ENCODE data around the gene SLC6A5. TPM values are rescaled to one million over a fixed set of nuclear protein-coding genes. Genes with fewer than 3 reads are reported as not detected.
"Not testable (repeated sequence)": the region's sequence is repeated elsewhere in the genome, so short reads cannot be mapped to it uniquely, and the experiment has no call there.

Gene SLC6A5
- total RNA-seq, 2 donors from 2014 or later: not detected

DNA sequence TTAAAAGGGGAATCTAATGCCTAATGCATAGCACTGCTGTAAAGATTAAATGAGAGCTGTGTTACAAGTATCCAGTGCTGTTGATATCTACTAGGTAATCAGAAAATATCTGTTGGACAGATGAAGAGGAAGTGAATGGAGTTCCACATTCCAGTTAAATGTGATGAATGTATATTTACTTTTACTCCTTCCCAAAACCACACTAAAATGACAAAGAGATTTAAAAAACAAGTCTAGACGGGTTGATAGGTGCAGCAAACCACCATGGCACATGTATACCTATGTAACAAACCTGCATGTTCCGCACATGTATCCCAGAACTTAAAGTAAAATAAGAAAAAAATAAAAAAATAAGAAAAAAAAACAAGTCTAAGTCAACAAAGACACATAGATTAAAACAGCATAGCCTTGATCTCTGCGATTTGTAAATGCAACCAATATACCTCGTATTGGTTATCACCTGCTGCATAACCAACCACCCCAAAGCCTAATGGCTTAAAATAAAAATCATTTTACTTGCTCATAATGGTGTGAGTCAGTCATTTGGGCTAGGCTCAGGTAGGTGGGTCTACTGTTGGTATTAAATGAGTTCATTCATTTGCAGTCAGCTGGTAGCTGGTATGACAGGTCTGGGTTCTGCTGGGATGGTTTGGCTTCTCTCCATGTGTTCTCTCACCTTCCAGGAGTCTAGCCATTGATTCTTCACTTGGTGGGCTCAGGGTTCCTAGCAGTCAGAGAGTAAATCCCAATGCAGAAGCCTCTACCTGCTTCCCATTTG, 39.7 kb upstream of the SLC6A5 start:
- Histone ChIP-seq H3K9me3 (peaks cover 0 to 7% (median 0%) of the 10 kb centered on the region in 3 donors), H3K27me3 (no peaks in the 10 kb centered on the region), H3K27ac (no peak overlapping the region), H3K4me1 (no peaks in the 10 kb centered on the region), H3K36me3 (replicated peaks in 1 of 2; ENCODE audit: insufficient read depth in 1 of 2, low read depth in 2 of 2) (no peaks in the 10 kb centered on the region), H3K4me3 (no peak overlapping the region)
- intact Hi-C loops (cut with DNase I): no loop called here
- DNase-seq (no peak), ATAC-seq (no peak)
- WGBS, 2 donors: 60 to 64% methylated on average over 4 of the region's 4 CpGs
- TF ChIP-seq, protein P1, sequence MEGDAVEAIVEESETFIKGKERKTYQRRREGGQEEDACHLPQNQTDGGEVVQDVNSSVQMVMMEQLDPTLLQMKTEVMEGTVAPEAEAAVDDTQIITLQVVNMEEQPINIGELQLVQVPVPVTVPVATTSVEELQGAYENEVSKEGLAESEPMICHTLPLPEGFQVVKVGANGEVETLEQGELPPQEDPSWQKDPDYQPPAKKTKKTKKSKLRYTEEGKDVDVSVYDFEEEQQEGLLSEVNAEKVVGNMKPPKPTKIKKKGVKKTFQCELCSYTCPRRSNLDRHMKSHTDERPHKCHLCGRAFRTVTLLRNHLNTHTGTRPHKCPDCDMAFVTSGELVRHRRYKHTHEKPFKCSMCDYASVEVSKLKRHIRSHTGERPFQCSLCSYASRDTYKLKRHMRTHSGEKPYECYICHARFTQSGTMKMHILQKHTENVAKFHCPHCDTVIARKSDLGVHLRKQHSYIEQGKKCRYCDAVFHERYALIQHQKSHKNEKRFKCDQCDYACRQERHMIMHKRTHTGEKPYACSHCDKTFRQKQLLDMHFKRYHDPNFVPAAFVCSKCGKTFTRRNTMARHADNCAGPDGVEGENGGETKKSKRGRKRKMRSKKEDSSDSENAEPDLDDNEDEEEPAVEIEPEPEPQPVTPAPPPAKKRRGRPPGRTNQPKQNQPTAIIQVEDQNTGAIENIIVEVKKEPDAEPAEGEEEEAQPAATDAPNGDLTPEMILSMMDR (IDR thresholded peaks at IDR 0.05): no peak
- TF ChIP-seq POLR2A (IDR thresholded peaks at IDR 0.05): no peak

DNA sequence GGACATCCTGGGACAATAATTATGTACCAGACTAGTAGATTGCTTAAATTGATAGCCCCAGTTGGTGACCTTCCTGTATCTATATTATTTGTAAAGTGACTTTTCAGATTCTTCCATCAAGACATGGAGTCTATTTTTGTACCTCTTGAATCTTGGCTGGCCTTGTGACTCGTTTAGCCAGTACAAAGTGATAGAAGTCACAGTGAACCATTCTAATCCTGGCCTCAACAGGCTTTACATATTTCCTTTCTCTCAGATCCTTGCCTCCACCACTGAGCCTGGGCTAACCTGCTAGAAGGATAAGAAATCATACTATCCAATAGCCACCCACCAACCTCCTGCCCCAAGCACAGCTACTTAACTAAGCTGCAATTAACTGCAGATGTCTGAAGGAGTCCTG, 37.5 kb upstream of the SLC6A5 start:
- H3K9me3 ChIP-seq: no peaks in the 10 kb centered on the region
- 25 to 31% methylated on average over 1 of the region's 1 CpG for WGBS, 2 donors
- no peaks in the 10 kb centered on the region for H3K36me3 ChIP-seq (replicated peaks in 1 of 2; ENCODE audit: insufficient read depth in 1 of 2, low read depth in 2 of 2)
- no peaks in the 10 kb centered on the region for H3K27me3 ChIP-seq
- ATAC-seq (no peak), DNase-seq (no peak)
- no peak for TF ChIP-seq POLR2A (IDR thresholded peaks at IDR 0.05)
- TF ChIP-seq, protein P1 (IDR thresholded peaks at IDR 0.05): no peak
- H3K27ac ChIP-seq: no peak overlapping the region
- H3K4me1 ChIP-seq: no peaks in the 10 kb centered on the region
- H3K4me3 ChIP-seq: no peak overlapping the region
- intact Hi-C loops (cut with DNase I): no loop called here

DNA sequence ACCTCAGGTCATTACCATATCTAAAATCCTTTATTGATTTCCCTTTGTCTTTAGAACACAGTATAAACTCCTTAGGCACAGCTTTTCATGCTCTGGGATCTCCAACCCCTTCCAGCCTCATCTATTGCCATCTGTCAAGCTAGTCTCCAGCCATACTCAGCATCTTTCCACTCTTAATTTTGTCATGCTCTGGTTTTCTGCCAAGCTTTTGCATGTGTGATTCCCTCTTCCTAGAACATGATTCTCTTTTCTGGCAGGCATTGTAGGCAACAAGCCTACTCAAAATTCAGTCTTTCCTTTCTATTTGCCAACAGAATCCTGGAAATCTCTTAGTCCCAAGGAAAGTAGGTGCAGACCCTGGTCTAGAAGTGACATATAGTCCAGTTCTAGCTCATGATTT, 35.5 kb upstream of the SLC6A5 start:
- no peak for DNase-seq
- Histone ChIP-seq H3K27me3 (no peaks in the 10 kb centered on the region), H3K4me3 (no peak overlapping the region), H3K9me3 (no peaks in the 10 kb centered on the region), H3K36me3 (replicated peaks in 1 of 2; ENCODE audit: insufficient read depth in 1 of 2, low read depth in 2 of 2) (no peaks in the 10 kb centered on the region), H3K4me1 (no peaks in the 10 kb centered on the region), H3K27ac (no peak overlapping the region)
- intact Hi-C loops (cut with DNase I): no loop called here
- no peak for ATAC-seq
- no peak for TF ChIP-seq POLR2A (IDR thresholded peaks at IDR 0.05)
- TF ChIP-seq, protein P1 (IDR thresholded peaks at IDR 0.05): no peak

DNA sequence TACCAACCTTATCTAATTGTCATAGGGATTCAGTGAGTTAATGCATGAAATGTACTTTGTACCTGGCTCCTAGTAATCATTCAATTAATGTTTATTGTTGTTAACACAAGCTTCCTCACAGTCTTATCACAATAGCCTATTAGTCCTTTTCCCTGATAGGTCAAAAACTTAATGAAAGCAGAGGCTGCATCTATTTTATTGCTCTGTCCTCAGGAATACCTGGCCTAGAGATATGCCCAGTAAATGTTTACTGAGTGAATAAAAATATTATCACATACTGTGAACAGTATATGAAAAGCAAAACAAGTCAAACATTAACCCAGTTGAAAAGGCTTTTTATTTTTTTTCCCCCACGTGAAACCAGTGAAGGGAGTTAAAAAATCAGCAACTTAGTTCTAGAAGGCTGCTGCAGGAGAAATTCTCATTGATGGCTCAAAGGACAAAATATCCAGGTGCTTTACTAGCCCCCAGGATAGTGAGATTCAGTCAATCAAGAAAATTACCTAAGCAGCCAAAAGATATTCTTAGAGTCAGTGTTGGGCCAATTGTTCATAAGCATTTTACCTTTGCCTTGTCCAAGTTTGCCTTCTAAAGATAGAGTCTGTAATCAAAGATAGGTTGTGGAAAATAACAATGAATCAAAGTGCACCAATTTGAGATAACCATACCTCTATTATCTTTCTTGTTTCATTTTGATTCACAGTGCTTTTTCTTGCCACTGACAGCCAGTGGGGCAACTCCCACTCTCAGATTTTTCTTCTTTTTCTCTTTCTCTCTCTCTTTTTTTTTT, 34.4 kb upstream of the SLC6A5 start:
- WGBS, 2 donors: 22 to 28% methylated on average over 1 of the region's 1 CpG
- Histone ChIP-seq H3K27ac (no peak overlapping the region), H3K9me3 (no peaks in the 10 kb centered on the region), H3K4me1 (no peaks in the 10 kb centered on the region), H3K27me3 (no peaks in the 10 kb centered on the region), H3K4me3 (no peak overlapping the region), H3K36me3 (replicated peaks in 1 of 2; ENCODE audit: insufficient read depth in 1 of 2, low read depth in 2 of 2) (no peaks in the 10 kb centered on the region)
- TF ChIP-seq POLR2A (IDR thresholded peaks at IDR 0.05): no peak
- TF ChIP-seq, protein P1 (IDR thresholded peaks at IDR 0.05): no peak
- ATAC-seq: no peak
- no peak for DNase-seq
- intact Hi-C loops (cut with DNase I): no loop called here

DNA sequence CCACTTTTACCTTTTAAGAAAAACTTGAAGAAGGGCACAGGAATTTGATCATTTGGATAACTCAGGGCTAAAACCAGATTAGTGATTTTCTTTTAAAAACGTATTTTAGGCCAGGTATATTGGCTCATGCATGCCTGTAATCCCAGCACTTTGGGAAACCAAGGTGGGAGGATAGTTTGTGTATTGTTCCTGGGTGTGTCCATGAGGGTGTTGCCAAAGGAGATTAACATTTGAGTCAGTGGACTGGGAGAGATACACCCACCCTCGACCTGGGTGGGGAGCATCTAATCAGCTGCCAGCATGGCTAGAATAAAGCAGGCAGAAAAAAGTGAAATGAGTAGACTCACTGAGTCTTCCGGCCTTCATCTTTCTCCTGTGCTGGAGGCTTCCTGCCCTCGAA, 33.3 kb upstream of the SLC6A5 start:
- intact Hi-C loops (cut with DNase I); H3K4me1 ChIP-seq; H3K9me3 ChIP-seq; H3K36me3 ChIP-seq (replicated peaks in 1 of 2; ENCODE audit: insufficient read depth in 1 of 2, low read depth in 2 of 2); H3K27me3 ChIP-seq; H3K27ac ChIP-seq; H3K4me3 ChIP-seq; DNase-seq; ATAC-seq: not testable (repeated sequence)
- 61 to 62% methylated on average over 4 of the region's 4 CpGs for WGBS, 2 donors

Data from body of pancreas (tissue), 4 donors.